HEK293T (cell line): ENCODE data around the gene GALNT8.

Experiments used
- ARNT ChIP-seq: fragments of 450-650 bp; IDR thresholded peaks from 2 replicates; pipeline ENCODE4 v1.6.1; 2017; ENCODE audit warnings: mild to moderate bottlenecking
- BHLHE40 ChIP-seq: fragments of 450-650 bp; IDR thresholded peaks from 2 replicates; pipeline ENCODE4 v1.6.1; 2016; ENCODE audit warnings: mild to moderate bottlenecking, moderate library complexity, borderline replicate concordance
- ELF4 ChIP-seq: fragments of 450-650 bp; IDR thresholded peaks from 2 replicates; pipeline ENCODE4 v1.6.1; 2017; ENCODE audit warnings: antibody characterized with exemption
- FOXK2 ChIP-seq: fragments of 450-650 bp; IDR thresholded peaks from 2 replicates; pipeline ENCODE4 v1.6.1; 2016; ENCODE audit warnings: mild to moderate bottlenecking
- FOXM1 ChIP-seq: fragments of 450-650 bp; IDR thresholded peaks from 2 replicates; pipeline ENCODE4 v1.6.1; 2017; ENCODE audit warnings: mild to moderate bottlenecking, borderline replicate concordance
- HDGF ChIP-seq: fragments of 450-650 bp; IDR thresholded peaks from 2 replicates; pipeline ENCODE4 v1.6.1; 2017; ENCODE audit warnings: antibody characterized with exemption, borderline replicate concordance
- L3MBTL2 ChIP-seq: fragments of 450-650 bp; conservative IDR thresholded peaks from 2 replicates; pipeline ENCODE4 v1.6.1; 2016; ENCODE audit warnings: mild to moderate bottlenecking
- NFRKB ChIP-seq: fragments of 450-650 bp; IDR thresholded peaks from 2 replicates; pipeline ENCODE4 v1.6.1; 2016; ENCODE audit warnings: mild to moderate bottlenecking, moderate library complexity
- SP1 ChIP-seq: fragments of 450-650 bp; IDR thresholded peaks from 2 replicates; pipeline ENCODE4 v1.6.1; 2017
- SUZ12 ChIP-seq: fragments of 450-650 bp; IDR thresholded peaks from 2 replicates; pipeline ENCODE4 v1.6.1; 2016; ENCODE audit warnings: mild to moderate bottlenecking
- TF ChIP-seq, protein P1 (sequence below): fragments of 450-650 bp; IDR thresholded peaks from 2 replicates; pipeline ENCODE4 v1.6.1; 2016

DNA sequence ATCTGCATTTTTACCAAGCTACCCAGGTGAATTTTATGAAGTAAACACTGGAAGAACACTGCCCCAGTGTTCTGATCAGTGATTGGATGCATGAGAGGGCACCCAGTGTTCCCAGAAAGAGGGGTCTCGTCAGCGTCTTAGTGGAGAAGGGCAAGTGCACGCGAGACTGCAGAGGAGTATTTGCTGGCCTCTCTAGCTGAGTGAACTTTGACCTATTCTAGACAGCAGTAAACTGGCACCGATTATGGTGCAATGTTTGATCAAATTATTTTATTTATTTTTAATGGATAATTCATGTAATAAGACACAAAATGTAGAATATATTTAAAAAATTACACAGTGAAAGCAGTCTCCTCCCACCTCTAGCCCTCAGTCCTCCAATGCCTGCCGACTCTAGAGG is 5.3 kb upstream of the GALNT8 start:
- TF ChIP-seq BHLHE40 (no peak), FOXK2 (no peak), SP1 (no peak), ARNT (no peak), ELF4 (no peak), HDGF (no peak), L3MBTL2 (no peak), NFRKB (no peak), SUZ12 (no peak), FOXM1 (no peak)
- TF ChIP-seq, protein P1, sequence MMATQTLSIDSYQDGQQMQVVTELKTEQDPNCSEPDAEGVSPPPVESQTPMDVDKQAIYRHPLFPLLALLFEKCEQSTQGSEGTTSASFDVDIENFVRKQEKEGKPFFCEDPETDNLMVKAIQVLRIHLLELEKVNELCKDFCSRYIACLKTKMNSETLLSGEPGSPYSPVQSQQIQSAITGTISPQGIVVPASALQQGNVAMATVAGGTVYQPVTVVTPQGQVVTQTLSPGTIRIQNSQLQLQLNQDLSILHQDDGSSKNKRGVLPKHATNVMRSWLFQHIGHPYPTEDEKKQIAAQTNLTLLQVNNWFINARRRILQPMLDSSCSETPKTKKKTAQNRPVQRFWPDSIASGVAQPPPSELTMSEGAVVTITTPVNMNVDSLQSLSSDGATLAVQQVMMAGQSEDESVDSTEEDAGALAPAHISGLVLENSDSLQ, result no peak
